ENCODE results near the gene LRP10. TPM values are rescaled to one million over a fixed set of nuclear protein-coding genes. Genes with fewer than 3 reads are reported as not detected.

LRP10 gene
- total and polyA plus RNA-seq, 2 of the 4 experiments (the other 2 are of a cell fraction), result 25.1 to 118 TPM

DNA sequence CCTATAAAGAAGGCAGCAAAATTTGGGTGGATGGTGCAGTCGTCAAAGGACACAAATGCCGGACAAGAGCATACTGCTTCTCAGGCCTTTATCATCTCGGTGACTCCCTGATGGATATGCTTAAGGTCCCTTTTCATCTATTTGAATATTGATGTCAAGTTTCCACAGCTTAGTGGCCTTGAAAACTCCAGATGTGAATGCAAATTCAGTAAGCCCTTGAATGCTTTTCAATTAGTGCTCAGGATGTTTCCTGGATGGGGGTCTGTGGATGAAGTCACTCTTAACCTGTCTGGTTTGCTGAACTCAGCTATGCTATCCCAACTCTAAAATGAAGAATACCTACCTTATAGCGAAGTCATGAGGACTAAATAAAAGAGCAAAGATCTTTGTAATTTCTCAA is 22.2 kb downstream of the LRP10 start:
- Histone ChIP-seq H2BK20ac (ENCODE audit: low read depth, low read length) (no peak overlapping the region), H3K4me3 (ENCODE audit: insufficient read depth, low read depth, low read length) (no peak overlapping the region), H3K23ac (ENCODE audit: low read depth, low read length) (no peak overlapping the region), H3K18ac (ENCODE audit: low read depth, low read length) (no peak overlapping the region), H3K27ac (ENCODE audit: insufficient read depth, low read length) (no peak overlapping the region), H3K56ac (ENCODE audit: extremely low read depth, insufficient read depth, low read length) (no peak overlapping the region), H3K4me1 (ENCODE audit: control insufficient read depth, insufficient read depth, low read length) (peaks cover 9% of the 10 kb centered on the region), H3K14ac (replicated peaks; ENCODE audit: low read depth, low read length) (no peak overlapping the region), H3K79me1 (ENCODE audit: low read depth in 1 of 2, low read length in 2 of 2) (peaks cover 0 to 12% of the 10 kb centered on the region in 2 experiments; a peak in 3 of 4 replicates), H4K20me1 (ENCODE audit: insufficient read depth, low read length) (no peaks in the 10 kb centered on the region), H3K36me3 (ENCODE audit: control insufficient read depth, insufficient read depth, low read length) (no peaks in the 10 kb centered on the region), H3K9ac (ENCODE audit: low read depth, low read length) (no peak overlapping the region), H2BK120ac (ENCODE audit: low read depth, low read length) (no peak overlapping the region), H4K91ac (ENCODE audit: insufficient read depth, low read depth, low read length) (no peak overlapping the region), H3K4ac (ENCODE audit: low read depth, low read length) (no peak overlapping the region), H2BK15ac (ENCODE audit: low read depth, low read length) (no peak overlapping the region), H2AFZ (replicated peaks; ENCODE audit: low read length, poor library complexity) (no peak overlapping the region), H2BK5ac (ENCODE audit: low read depth, low read length, poor library complexity, severe bottlenecking) (no peak overlapping the region), H4K8ac (ENCODE audit: low read depth in 2 of 2, low read length in 2 of 2) (no peak overlapping the region), H4K5ac (ENCODE audit: low read depth, low read length) (no peak overlapping the region), H2AK9ac (replicated peaks; ENCODE audit: low read depth, low read length, poor library complexity) (no peak overlapping the region), H3K9me1 (ENCODE audit: insufficient read depth, low read length) (peaks cover 15% of the 10 kb centered on the region), H2AK5ac (ENCODE audit: low read depth, low read length) (no peak overlapping the region), H3K4me2 (ENCODE audit: low read depth, low read length) (no peak overlapping the region), H3K9me3 (ENCODE audit: control insufficient read depth, insufficient read depth, low read length) (no peaks in the 10 kb centered on the region), H3K27me3 (ENCODE audit: control insufficient read depth, insufficient read depth, low read length) (no peaks in the 10 kb centered on the region)
- no CpG with 5 or more reads among the region's 4 CpGs for whole genome bisulfite sequencing, 2 experiments (ENCODE audit: extremely low coverage in 2 of 2, insufficient read length in 1 of 2)
- intact Hi-C loops (cut with micrococcal nuclease), result loop anchor here (10.0 kb wide), 1 partner anchor 509 kb away; no protein-coding TSS in a partner anchor
- BruUV-seq (replicated peaks), result no TSS peak
- TF ChIP-seq RCOR1 (IDR thresholded peaks at IDR 0.05; ENCODE audit: insufficient replicate concordance, low read length) (no peak), BHLHE40 (IDR thresholded peaks at IDR 0.05; ENCODE audit: low read depth, low read length) (no peak), RAD21 (IDR thresholded peaks at IDR 0.05; ENCODE audit: low read length) (no peak), MXI1 (IDR thresholded peaks at IDR 0.05; ENCODE audit: borderline replicate concordance, low read depth, low read length) (no peak), CHD1 (IDR thresholded peaks at IDR 0.05; ENCODE audit: low read depth, low read length) (no peak), NFE2L2 (IDR thresholded peaks at IDR 0.05; ENCODE audit: low read depth, low read length) (no peak), SMC3 (IDR thresholded peaks at IDR 0.05; ENCODE audit: low read depth, low read length) (no peak)
- TF ChIP-seq, protein P1, sequence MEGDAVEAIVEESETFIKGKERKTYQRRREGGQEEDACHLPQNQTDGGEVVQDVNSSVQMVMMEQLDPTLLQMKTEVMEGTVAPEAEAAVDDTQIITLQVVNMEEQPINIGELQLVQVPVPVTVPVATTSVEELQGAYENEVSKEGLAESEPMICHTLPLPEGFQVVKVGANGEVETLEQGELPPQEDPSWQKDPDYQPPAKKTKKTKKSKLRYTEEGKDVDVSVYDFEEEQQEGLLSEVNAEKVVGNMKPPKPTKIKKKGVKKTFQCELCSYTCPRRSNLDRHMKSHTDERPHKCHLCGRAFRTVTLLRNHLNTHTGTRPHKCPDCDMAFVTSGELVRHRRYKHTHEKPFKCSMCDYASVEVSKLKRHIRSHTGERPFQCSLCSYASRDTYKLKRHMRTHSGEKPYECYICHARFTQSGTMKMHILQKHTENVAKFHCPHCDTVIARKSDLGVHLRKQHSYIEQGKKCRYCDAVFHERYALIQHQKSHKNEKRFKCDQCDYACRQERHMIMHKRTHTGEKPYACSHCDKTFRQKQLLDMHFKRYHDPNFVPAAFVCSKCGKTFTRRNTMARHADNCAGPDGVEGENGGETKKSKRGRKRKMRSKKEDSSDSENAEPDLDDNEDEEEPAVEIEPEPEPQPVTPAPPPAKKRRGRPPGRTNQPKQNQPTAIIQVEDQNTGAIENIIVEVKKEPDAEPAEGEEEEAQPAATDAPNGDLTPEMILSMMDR (conservative IDR thresholded peaks at IDR 0.05; ENCODE audit: low read depth, low read length), result no peak
- DNase-seq, result no peak
- ATAC-seq (ENCODE audit: low read depth), result no peak
- in situ Hi-C loops (cut with MboI; ENCODE audit: low sequenced_read_pairs), result no loop called here
- dilution Hi-C loops (cut with HindIII; ENCODE audit: low sequenced_read_pairs, unreplicated experiment), result no loop called here
- ChIA-PET POLR2A (ENCODE audit: unreplicated experiment) (no interaction called here), CTCF (no interaction called here)
